GM23338 (cell line): Measurements from ENCODE around the gene SIGLEC9. TPM values are rescaled to one million over a fixed set of nuclear protein-coding genes. Genes with fewer than 3 reads are reported as not detected.

Source experiments
- ATAC-seq: fragments of 200-7000 bp; cut with Tn5 transposase; 3 replicates; pipeline ENCODE4 v1.9.1; 2020
- DNase-seq: peaks from one replicate; pipeline ENCODE4 v3.0.0-alpha.2; 2015; ENCODE audit warnings: low spot score
- H2AFZ ChIP-seq: fragments of 200-600 bp; sonication (generic); 2 replicates; pipeline ENCODE4 v1.8.0; 2016; ENCODE audit warnings: antibody characterized with exemption, mild to moderate bottlenecking, moderate library complexity
- H3F3A ChIP-seq: fragments of 200-600 bp; sonication (generic); replicated peaks from 2 replicates; pipeline ENCODE4 v1.8.0; 2017; ENCODE audit warnings: antibody characterized with exemption, mixed run types, low read depth
- H3K27ac ChIP-seq: fragments of 200-600 bp; sonication (generic); 2 replicates; pipeline ENCODE4 v1.6.1; 2016; ENCODE audit warnings: low read depth
- H3K27me3 ChIP-seq: fragments of 200-600 bp; sonication (generic); 2 replicates; pipeline ENCODE4 v1.8.0; 2016; ENCODE audit warnings: mild to moderate bottlenecking, mixed run types, moderate library complexity; ENCODE audit not compliant: insufficient read depth
- H3K36me3 ChIP-seq: fragments of 200-600 bp; sonication (generic); 2 replicates; pipeline ENCODE4 v1.8.0; 2016; ENCODE audit warnings: mild to moderate bottlenecking; ENCODE audit not compliant: insufficient read depth
- H3K4me1 ChIP-seq: fragments of 200-600 bp; sonication (generic); 2 replicates; pipeline ENCODE4 v1.8.0; 2016; ENCODE audit warnings: mild to moderate bottlenecking, moderate library complexity; ENCODE audit not compliant: insufficient read depth
- H3K4me2 ChIP-seq: fragments of 200-600 bp; sonication (generic); 2 replicates; pipeline ENCODE4 v1.7.1; 2017; ENCODE audit warnings: mixed run types
- H3K4me3 ChIP-seq: fragments of 200-600 bp; sonication (generic); 2 replicates; pipeline ENCODE4 v1.6.1; 2016; ENCODE audit warnings: mixed run types
- H3K79me2 ChIP-seq: fragments of 200-600 bp; sonication (generic); replicated peaks from 2 replicates; pipeline ENCODE4 v1.8.0; 2017; ENCODE audit warnings: mild to moderate bottlenecking; ENCODE audit not compliant: insufficient read depth
- H3K9me2 ChIP-seq: fragments of 200-600 bp; sonication (generic); 2 replicates; pipeline ENCODE4 v1.8.0; 2017; ENCODE audit not compliant: insufficient read depth
- H4K20me1 ChIP-seq: fragments of 200-600 bp; sonication (generic); replicated peaks from 2 replicates; pipeline ENCODE4 v1.8.0; 2017; ENCODE audit warnings: mild to moderate bottlenecking; ENCODE audit not compliant: insufficient read depth
- H3K27ac Mint-ChIP-seq: 2 replicates; pipeline ENCODE4 v1.8.0; 2020; ENCODE audit warnings: inconsistent platforms, mild to moderate bottlenecking, moderate library complexity, mixed read lengths
- H3K27me3 Mint-ChIP-seq: 3 replicates; pipeline ENCODE4 v1.8.0; 2022; ENCODE audit warnings: low read depth, mild to moderate bottlenecking, moderate library complexity, mixed read lengths, inconsistent platforms; ENCODE audit not compliant: insufficient read depth, poor library complexity
- H3K36me3 Mint-ChIP-seq: 3 replicates; pipeline ENCODE4 v1.8.0; 2021; ENCODE audit warnings: low read depth, mild to moderate bottlenecking, inconsistent platforms, moderate library complexity, mixed read lengths
- H3K4me1 Mint-ChIP-seq: 3 replicates; pipeline ENCODE4 v1.8.0; 2020; ENCODE audit warnings: mild to moderate bottlenecking, inconsistent platforms, mixed read lengths
- H3K4me3 Mint-ChIP-seq: 3 replicates; pipeline ENCODE4 v1.8.0; 2021; ENCODE audit warnings: moderate library complexity, mild to moderate bottlenecking, inconsistent platforms, mixed read lengths
- H3K9me3 Mint-ChIP-seq: 3 replicates; pipeline ENCODE4 v1.8.0; 2020; ENCODE audit warnings: moderate library complexity, mild to moderate bottlenecking, inconsistent platforms, mixed read lengths
- CREB1 ChIP-seq: fragments of 250-450 bp; sonication (Bioruptor Pico); IDR thresholded peaks from 2 replicates; pipeline ENCODE4 v1.5.0; 2020; ENCODE audit warnings: low read depth, mild to moderate bottlenecking, moderate library complexity
- EZH2phosphoT487 ChIP-seq: fragments of 200-600 bp; sonication (generic); IDR thresholded peaks from one replicate; pipeline ENCODE4 v1.8.1; 2018; ENCODE audit warnings: antibody characterized with exemption; ENCODE audit not compliant: unreplicated experiment
- JUNB ChIP-seq: IDR thresholded peaks from one replicate; pipeline ENCODE4 v1.6.1; 2016; ENCODE audit warnings: antibody characterized with exemption; ENCODE audit not compliant: unreplicated experiment
- NANOG ChIP-seq: IDR thresholded peaks from 2 replicates; pipeline ENCODE4 v1.6.1; 2016; ENCODE audit warnings: antibody characterized with exemption, borderline replicate concordance
- POLR2AphosphoS5 ChIP-seq: IDR thresholded peaks from 2 replicates; pipeline ENCODE4 v1.6.1; 2016; ENCODE audit warnings: antibody characterized with exemption, low read depth
- STAT1 ChIP-seq: IDR thresholded peaks from one replicate; pipeline ENCODE4 v1.6.1; 2016; ENCODE audit warnings: antibody characterized with exemption; ENCODE audit not compliant: unreplicated experiment
- ZNF114 ChIP-seq: fragments of 250-450 bp; sonication (Bioruptor Pico); IDR thresholded peaks from 2 replicates; pipeline ENCODE4 v1.5.0; 2020; ENCODE audit warnings: mild to moderate bottlenecking, moderate library complexity
- ZNF331 ChIP-seq: fragments of 250-450 bp; sonication (Bioruptor Pico); IDR thresholded peaks from 2 replicates; pipeline ENCODE4 v1.5.0; 2020; ENCODE audit warnings: low read depth, mild to moderate bottlenecking, moderate library complexity
- polyA plus RNA-seq: library from polyadenylated mRNA; unstranded; fragments of >200 nt; fragmentation: Nextera tagmentation; extraction: Ambion mirVana; gene quantifications from 2 replicates; pipeline ENCODE4 v1.2.1, GENCODE V29; 2016
- total RNA-seq: library from RNA; depleted of rRNA; stranded (reverse); fragments of >200 nt; shearing (Covaris generic); gene quantifications from 2 replicates; pipeline ENCODE4 v1.2.3, GENCODE V29; 2014
- TF ChIP-seq, protein P1 (sequence below): IDR thresholded peaks from one replicate; pipeline ENCODE4 v1.6.1; 2018; ENCODE audit warnings: antibody characterized with exemption; ENCODE audit not compliant: unreplicated experiment
- TF ChIP-seq, protein P2 (sequence below): IDR thresholded peaks from 2 replicates; pipeline ENCODE4 v1.6.1; 2016; ENCODE audit warnings: antibody characterized with exemption
- TF ChIP-seq, protein P3 (sequence below), 2 experiments: fragments of 200-600 bp in 1 of 2; sonication (generic) in 1 of 2; conservative IDR thresholded peaks; 2 replicates each; pipeline versions ENCODE4 v1.5.1 to v1.6.1; 2016 to 2017; ENCODE audit warnings: antibody characterized with exemption in 2 of 2, low read depth in 2 of 2, mild to moderate bottlenecking in 2 of 2, moderate library complexity in 1 of 2

SIGLEC9 gene
- total and polyA plus RNA-seq, 2 experiments from 2014 or later: not detected

DNA sequence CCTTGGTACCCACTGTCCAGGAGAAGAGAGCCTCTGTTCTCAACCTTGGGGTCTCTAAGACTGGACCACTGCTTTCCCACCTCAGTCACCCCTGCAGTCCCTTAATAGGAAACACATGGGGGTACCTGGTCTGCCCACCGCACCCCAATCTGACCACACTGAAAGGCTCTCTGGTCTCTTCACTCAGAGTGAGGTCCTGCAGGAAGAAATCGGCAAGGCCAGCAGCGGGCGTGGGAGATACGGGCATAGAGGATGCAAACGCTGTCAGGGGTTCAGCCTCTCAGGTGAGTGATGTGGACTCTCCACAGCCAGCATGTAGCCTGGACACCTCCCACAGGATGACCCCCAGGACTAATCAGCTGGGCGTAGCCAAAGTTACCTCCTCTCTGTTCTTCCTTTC, 3.5 kb downstream of the SIGLEC9 start:
- Mint-ChIP-seq H3K27me3 (peaks cover 15% of the 10 kb centered on the region), H3K4me3 (no peak overlapping the region), H3K4me1 (no peaks in the 10 kb centered on the region), H3K9me3 (no peaks in the 10 kb centered on the region; the same call in 2 of the 3 replicates), H3K36me3 (no peaks in the 10 kb centered on the region; the same call in 2 of the 3 replicates), H3K27ac (no peak overlapping the region)
- H3K27me3 ChIP-seq: no peaks in the 10 kb centered on the region
- no peak overlapping the region for H3K4me2 ChIP-seq
- DNase-seq: no peak
- no peaks in the 10 kb centered on the region for H3F3A ChIP-seq
- no peak overlapping the region for H2AFZ ChIP-seq
- TF ChIP-seq ZNF114 (CRISPR knock-in tag) (no peak), ZNF331 (CRISPR knock-in tag) (no peak), JUNB (no peak), STAT1 (no peak)
- TF ChIP-seq, protein P1, sequence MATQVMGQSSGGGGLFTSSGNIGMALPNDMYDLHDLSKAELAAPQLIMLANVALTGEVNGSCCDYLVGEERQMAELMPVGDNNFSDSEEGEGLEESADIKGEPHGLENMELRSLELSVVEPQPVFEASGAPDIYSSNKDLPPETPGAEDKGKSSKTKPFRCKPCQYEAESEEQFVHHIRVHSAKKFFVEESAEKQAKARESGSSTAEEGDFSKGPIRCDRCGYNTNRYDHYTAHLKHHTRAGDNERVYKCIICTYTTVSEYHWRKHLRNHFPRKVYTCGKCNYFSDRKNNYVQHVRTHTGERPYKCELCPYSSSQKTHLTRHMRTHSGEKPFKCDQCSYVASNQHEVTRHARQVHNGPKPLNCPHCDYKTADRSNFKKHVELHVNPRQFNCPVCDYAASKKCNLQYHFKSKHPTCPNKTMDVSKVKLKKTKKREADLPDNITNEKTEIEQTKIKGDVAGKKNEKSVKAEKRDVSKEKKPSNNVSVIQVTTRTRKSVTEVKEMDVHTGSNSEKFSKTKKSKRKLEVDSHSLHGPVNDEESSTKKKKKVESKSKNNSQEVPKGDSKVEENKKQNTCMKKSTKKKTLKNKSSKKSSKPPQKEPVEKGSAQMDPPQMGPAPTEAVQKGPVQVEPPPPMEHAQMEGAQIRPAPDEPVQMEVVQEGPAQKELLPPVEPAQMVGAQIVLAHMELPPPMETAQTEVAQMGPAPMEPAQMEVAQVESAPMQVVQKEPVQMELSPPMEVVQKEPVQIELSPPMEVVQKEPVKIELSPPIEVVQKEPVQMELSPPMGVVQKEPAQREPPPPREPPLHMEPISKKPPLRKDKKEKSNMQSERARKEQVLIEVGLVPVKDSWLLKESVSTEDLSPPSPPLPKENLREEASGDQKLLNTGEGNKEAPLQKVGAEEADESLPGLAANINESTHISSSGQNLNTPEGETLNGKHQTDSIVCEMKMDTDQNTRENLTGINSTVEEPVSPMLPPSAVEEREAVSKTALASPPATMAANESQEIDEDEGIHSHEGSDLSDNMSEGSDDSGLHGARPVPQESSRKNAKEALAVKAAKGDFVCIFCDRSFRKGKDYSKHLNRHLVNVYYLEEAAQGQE: no peak
- TF ChIP-seq, protein P2, sequence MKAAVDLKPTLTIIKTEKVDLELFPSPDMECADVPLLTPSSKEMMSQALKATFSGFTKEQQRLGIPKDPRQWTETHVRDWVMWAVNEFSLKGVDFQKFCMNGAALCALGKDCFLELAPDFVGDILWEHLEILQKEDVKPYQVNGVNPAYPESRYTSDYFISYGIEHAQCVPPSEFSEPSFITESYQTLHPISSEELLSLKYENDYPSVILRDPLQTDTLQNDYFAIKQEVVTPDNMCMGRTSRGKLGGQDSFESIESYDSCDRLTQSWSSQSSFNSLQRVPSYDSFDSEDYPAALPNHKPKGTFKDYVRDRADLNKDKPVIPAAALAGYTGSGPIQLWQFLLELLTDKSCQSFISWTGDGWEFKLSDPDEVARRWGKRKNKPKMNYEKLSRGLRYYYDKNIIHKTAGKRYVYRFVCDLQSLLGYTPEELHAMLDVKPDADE: no peak
- TF ChIP-seq, protein P3, sequence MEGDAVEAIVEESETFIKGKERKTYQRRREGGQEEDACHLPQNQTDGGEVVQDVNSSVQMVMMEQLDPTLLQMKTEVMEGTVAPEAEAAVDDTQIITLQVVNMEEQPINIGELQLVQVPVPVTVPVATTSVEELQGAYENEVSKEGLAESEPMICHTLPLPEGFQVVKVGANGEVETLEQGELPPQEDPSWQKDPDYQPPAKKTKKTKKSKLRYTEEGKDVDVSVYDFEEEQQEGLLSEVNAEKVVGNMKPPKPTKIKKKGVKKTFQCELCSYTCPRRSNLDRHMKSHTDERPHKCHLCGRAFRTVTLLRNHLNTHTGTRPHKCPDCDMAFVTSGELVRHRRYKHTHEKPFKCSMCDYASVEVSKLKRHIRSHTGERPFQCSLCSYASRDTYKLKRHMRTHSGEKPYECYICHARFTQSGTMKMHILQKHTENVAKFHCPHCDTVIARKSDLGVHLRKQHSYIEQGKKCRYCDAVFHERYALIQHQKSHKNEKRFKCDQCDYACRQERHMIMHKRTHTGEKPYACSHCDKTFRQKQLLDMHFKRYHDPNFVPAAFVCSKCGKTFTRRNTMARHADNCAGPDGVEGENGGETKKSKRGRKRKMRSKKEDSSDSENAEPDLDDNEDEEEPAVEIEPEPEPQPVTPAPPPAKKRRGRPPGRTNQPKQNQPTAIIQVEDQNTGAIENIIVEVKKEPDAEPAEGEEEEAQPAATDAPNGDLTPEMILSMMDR (conservative IDR thresholded peaks at IDR 0.05; ENCODE audit: low read depth in 2 of 2): no peak
- no peaks in the 10 kb centered on the region for H3K79me2 ChIP-seq
- H3K27ac ChIP-seq: no peak overlapping the region
- no peak overlapping the region for H3K4me3 ChIP-seq
- no peaks in the 10 kb centered on the region for H3K4me1 ChIP-seq
- no peaks in the 10 kb centered on the region for H4K20me1 ChIP-seq
- no peaks in the 10 kb centered on the region for H3K36me3 ChIP-seq
- no peaks in the 10 kb centered on the region for H3K9me2 ChIP-seq
- no peak for ATAC-seq

DNA sequence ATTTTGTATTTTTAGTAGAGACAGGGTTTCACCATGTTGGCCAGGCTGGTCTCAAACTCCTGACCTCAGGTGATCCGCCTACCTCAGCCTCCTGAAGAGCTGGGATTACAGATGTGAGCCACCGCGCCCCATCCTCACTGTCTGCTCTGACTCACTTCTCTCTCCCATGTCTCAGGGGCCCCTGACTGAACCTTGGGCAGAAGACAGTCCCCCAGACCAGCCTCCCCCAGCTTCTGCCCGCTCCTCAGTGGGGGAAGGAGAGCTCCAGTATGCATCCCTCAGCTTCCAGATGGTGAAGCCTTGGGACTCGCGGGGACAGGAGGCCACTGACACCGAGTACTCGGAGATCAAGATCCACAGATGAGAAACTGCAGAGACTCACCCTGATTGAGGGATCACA, 5.0 kb downstream of the SIGLEC9 start:
- Histone ChIP-seq H4K20me1 (no peaks in the 10 kb centered on the region), H3K4me2 (no peak overlapping the region), H3K79me2 (no peaks in the 10 kb centered on the region), H3F3A (no peaks in the 10 kb centered on the region), H3K36me3 (no peaks in the 10 kb centered on the region), H3K27ac (no peak overlapping the region), H3K27me3 (no peaks in the 10 kb centered on the region), H3K4me1 (no peaks in the 10 kb centered on the region), H3K4me3 (no peak overlapping the region), H3K9me2 (no peaks in the 10 kb centered on the region), H2AFZ (no peak overlapping the region)
- DNase-seq (no peak), ATAC-seq (no peak)
- Mint-ChIP-seq H3K9me3 (no peaks in the 10 kb centered on the region), H3K4me1 (no peaks in the 10 kb centered on the region), H3K36me3 (no peaks in the 10 kb centered on the region), H3K4me3 (no peak overlapping the region), H3K27ac (no peak overlapping the region), H3K27me3 (peaks cover 17% of the 10 kb centered on the region)
- TF ChIP-seq JUNB (no peak), EZH2phosphoT487 (no peak), ZNF331 (CRISPR knock-in tag) (no peak), CREB1 (CRISPR knock-in tag) (no peak), STAT1 (no peak), NANOG (no peak), POLR2AphosphoS5 (no peak)
- TF ChIP-seq, protein P1: no peak
- TF ChIP-seq, protein P3 (conservative IDR thresholded peaks at IDR 0.05; ENCODE audit: low read depth in 2 of 2): no peak
